GM19438 (cell line): ENCODE data around the gene ZNF775.

Experiments
- ATAC-seq: cut with Tn5 transposase; IDR thresholded peaks from one replicate; pipeline ENCODE4 v1.9.1; 2021; ENCODE audit warnings: low read depth; ENCODE audit not compliant: unreplicated experiment

ZNF775 gene

DNA sequence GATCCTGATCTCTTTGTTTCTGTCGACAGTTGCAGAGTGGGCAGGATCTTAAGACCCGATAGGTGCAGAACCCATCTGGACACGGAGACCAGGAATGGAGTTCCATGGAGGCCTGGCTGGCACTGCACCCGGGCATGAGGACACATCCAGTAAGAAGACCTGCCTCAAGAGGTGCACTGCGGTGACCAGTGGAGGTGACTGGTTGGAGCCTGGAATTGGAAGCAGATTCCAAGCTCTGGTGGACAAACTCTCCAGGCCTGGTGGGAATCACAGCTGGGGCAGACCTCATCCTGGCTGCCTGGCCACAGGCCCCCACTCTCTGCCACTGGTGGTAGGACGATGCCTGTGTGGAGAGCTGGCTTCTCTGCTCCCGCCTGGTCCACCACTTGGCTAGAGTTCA lies 31.0 kb downstream of the ZNF775 start:
- no peak for ATAC-seq

DNA sequence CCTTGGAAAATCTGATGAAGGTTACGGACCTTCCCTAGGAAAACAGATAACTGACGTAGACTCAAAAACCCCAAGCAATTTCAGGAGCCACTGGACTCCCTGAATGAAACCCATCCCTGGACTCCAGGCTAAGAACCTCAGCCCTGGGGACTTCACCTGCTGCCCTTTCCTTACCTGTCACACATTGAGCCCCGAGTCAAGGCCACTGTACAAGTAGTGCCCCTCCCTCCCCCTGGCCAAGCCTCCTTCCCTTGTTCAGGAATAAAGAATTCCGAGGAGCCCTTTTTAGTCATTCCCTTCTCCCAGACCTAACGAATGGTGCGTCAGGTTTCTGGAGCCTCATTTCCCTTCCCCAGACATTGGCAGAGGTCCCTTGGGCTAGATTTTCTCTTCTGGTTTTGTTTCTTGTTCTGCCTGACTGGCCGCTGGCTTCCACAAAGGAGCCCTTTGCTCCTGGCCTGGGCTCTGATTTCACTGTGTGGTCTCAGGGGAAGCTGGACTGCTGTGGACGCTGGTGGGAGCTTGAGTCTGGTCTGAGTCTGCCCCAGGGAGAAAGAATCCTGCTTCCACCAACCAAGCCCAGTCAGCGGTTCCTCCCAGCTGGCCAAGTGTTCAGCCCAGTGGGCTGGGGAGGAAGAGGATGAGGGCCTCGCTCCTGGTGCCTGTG lies 31.7 kb downstream of the ZNF775 start:
- no peak for ATAC-seq

DNA sequence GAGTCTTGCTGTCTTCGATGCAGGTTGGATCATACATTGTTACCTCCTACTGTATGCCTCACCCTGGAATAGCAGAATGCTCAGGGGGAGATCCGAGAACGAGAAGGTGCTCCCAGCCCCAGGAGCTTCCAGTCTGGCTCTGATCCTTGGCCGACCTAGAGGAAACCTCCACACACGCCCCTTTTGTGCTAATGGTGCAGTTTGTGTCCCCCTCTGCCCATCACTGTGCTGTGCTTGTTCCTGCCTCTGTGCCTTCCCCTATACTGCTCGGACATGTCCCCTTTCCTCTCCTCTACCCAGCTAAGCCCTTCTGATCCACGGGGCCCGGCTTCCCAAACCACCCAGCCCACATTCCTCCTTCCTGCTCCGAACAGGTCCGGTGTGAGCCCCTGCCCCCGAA lies 32.5 kb downstream of the ZNF775 start:
- ATAC-seq = no peak

- no peak for ATAC-seq
These were observed 32.9 kb downstream of the ZNF775 start for GRCh38 chr7:150412016-150412415.

- ATAC-seq = no peak
These were observed 33.7 kb downstream of the ZNF775 start for GRCh38 chr7:150412518-150413488.

GRCh38 chr7:150413640-150414081 lies 34.5 kb downstream of the ZNF775 start:
- ATAC-seq = no peak

GRCh38 chr7:150415161-150416153 lies 36.3 kb downstream of the ZNF775 start:
- no peak for ATAC-seq

- ATAC-seq = no peak
These were observed 38.1 kb downstream of the ZNF775 start for GRCh38 chr7:150417239-150417638.

GRCh38 chr7:150417863-150418262 lies 38.7 kb downstream of the ZNF775 start:
- ATAC-seq = no peak

DNA sequence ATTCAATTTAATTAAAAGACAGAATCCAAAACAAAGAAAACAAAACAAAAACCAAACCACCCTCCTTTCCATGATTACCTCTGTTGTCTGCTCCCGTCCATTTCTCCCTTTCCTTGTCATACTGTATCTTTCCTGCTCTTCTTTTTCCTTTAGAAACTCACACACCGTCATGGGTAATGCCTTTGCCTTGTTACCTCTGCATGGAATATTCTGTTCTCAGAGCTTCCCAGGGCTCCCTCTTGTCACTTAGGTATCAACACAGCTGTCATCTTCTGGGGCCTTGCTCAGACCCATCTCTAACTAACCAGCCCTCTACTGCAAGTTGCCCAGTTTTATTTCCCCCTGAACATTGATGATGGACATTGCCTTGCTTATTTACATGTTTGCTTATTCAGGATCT lies 41.1 kb downstream of the ZNF775 start:
- ATAC-seq = no peak

- ATAC-seq = peak; percentile 98
These were observed 42.0 kb downstream of the ZNF775 start for GRCh38 chr7:150420987-150421674.

GRCh38 chr7:150421831-150422230 lies 42.7 kb downstream of the ZNF775 start:
- no peak for ATAC-seq

DNA sequence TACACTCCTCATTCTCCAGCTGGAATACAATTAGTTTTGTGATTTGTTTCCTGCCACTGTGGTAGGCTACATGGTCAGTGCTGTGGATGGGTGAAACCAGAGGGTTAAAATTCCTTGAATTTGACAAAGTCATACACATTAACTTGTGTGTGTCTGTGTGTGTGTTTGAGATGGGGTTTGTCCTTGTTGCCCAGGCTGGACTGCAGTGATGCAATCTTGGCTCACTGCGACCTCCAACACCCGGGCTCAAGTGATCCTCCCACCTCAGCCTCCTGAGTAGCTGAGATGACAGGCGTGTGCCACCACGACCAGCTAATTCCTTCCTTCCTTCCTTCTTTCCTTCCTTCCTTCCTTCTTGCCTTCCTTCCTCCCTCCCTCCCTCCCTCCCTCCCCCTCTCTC lies 46.5 kb downstream of the ZNF775 start:
- no peak for ATAC-seq

DNA sequence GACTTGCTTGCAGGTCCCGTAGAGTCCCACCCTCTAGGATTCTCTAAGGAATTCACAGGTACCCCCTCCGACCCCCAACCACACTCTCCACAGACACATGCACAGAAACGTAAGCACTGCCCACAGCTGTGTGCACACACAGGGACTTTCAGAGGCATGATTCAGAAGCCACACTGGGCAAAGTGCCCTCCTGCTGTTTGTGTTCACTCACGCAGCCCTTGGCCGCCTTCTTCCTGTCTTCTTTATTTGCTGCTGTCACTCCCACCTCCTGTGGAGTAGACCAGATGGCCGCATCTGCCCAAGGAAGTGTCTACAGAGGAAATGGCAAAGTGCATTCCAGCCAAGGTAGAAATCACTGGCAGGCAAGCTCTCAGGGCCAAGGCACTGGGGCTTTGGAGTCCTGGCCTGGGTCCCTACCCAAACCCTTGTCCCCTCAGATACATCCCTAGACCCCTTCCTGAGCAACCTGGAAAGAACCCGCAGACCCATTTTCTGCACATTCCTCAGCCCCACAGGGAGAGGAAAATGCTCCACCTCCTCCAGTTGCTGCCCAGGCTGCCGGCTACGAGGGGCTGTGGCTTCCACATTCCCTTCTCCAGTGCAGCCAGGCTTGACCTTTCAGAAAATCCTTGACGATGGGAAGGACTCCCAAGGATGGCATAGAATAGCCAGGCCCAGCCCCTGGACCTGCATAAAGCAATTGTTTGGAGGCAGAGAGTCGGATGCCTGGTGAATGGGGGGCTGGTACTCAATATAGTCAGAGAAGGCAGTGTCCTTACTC lies 49.7 kb downstream of the ZNF775 start:
- no peak for ATAC-seq

DNA sequence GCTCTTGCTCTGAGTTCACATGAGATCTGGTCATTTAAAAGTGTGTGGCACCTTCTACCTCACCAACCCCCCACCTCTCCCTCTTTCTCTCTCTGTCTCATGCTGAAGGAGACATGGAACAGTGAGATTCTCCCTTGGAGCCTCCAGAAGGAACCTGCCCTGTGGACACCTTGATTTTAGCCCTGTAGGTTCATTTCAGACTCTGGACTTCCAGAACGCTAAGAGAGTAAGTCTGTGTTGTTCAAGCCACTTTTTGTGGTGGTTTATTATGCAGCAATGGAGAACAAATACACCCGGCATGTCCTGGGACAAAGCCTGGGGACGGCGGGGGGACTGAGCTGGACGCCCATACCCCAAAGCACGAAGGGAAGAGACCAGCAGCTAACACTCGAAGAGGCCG lies 50.6 kb downstream of the ZNF775 start:
- no peak for ATAC-seq

DNA sequence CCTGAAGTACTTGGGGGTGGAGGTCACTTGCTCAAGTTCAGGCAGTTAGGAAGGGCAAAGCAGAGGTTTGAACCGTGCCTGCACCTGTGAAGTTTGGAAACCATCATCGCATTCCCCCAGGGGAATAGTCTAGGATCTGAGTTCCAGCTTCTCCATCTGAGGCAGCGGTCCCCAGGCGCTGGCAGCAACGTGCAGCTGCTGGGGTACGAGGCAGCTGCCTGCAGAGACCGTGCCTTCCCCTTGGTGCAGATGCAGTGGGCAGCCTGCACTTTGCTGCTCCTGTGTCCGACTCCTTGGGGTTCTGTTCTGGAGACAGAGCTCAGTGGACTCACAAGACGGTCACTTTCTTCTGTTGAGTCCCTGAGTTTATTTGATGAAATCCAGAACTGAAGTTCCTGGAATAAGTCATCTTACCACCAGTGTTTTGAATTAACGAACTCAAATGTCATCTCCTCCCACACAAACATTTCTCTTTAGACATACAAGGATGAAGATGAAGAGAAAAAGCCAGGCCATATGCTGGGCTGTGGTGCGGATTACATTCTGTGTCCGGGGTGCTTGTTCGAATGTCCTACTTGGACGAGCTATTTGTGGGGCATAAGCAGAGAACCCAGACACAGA lies 51.4 kb downstream of the ZNF775 start:
- ATAC-seq = no peak

GRCh38 chr7:150431839-150432658 lies 52.9 kb downstream of the ZNF775 start:
- no peak for ATAC-seq
